Activated T-helper 1 cell treated with Interleukin-2 at 50 U/mL for 16 hours (primary cell): ENCODE measurements around the gene FMO4.
"Not testable (repeated sequence)": the region's sequence is repeated elsewhere in the genome, so short reads cannot be mapped to it uniquely, and the experiment has no call there.

Experiments
- DNase-seq: peaks from one replicate; pipeline ENCODE4 v3.0.0-alpha.2; 2020; ENCODE audit warnings: low read depth

FMO4 gene

GRCh38 chr1:171313835-171314320 lies at the start of gene FMO4:
TSS of gene FMO4 (plus strand) at chr1:171314183. CDS start at chr1:171319826, 5,643 bp downstream.
- DNase-seq, result peak; percentile 64

GRCh38 chr1:171265686-171266085 lies 48.3 kb upstream of the FMO4 start:
- DNase-seq, result no peak

GRCh38 chr1:171266930-171267329 lies 47.1 kb upstream of the FMO4 start:
- no peak for DNase-seq

GRCh38 chr1:171267391-171267790 lies 46.6 kb upstream of the FMO4 start:
- no peak for DNase-seq

GRCh38 chr1:171270806-171271205 lies 43.2 kb upstream of the FMO4 start:
- DNase-seq, result no peak

- DNase-seq, result no peak
Observed at GRCh38 chr1:171277534-171277933, 36.4 kb upstream of the FMO4 start.

GRCh38 chr1:171279234-171279633 lies 34.7 kb upstream of the FMO4 start:
- DNase-seq, result no peak

GRCh38 chr1:171279678-171280077 lies 34.3 kb upstream of the FMO4 start:
- DNase-seq, result no peak

- no peak for DNase-seq
Observed at GRCh38 chr1:171280599-171280998, 33.4 kb upstream of the FMO4 start.

GRCh38 chr1:171286032-171286705 lies 27.8 kb upstream of the FMO4 start:
- no peak for DNase-seq

GRCh38 chr1:171290621-171291020 lies 23.4 kb upstream of the FMO4 start:
- no peak for DNase-seq

GRCh38 chr1:171292799-171293198 lies 21.2 kb upstream of the FMO4 start:
- no peak for DNase-seq

GRCh38 chr1:171295383-171295782 lies 18.6 kb upstream of the FMO4 start:
- DNase-seq, result not testable (repeated sequence)

GRCh38 chr1:171295821-171296220 lies 18.2 kb upstream of the FMO4 start:
- no peak for DNase-seq

GRCh38 chr1:171296897-171297296 lies 17.1 kb upstream of the FMO4 start:
- no peak for DNase-seq

- DNase-seq, result no peak
Observed at GRCh38 chr1:171298696-171299095, 15.3 kb upstream of the FMO4 start.

GRCh38 chr1:171299342-171299741 lies 14.6 kb upstream of the FMO4 start:
- no peak for DNase-seq

GRCh38 chr1:171300401-171300800 lies 13.6 kb upstream of the FMO4 start:
- DNase-seq, result no peak

GRCh38 chr1:171310661-171311087 lies 3.3 kb upstream of the FMO4 start:
- no peak for DNase-seq

GRCh38 chr1:171311771-171312558 lies 2.0 kb upstream of the FMO4 start:
- DNase-seq, result no peak

- no peak for DNase-seq
Observed at GRCh38 chr1:171313319-171313834, 606 bp upstream of the FMO4 start.

GRCh38 chr1:171329251-171329650 lies 15.3 kb downstream of the FMO4 start:
- DNase-seq, result no peak

GRCh38 chr1:171334024-171334640 lies 20.1 kb downstream of the FMO4 start:
- DNase-seq, result no peak
